Keratinocyte (primary cell): Measurements from ENCODE around the gene SH2B2.

ENCODE experiments used
- EZH2 ChIP-seq: IDR thresholded peaks from one replicate; pipeline ENCODE4 v1.6.1; 2012; ENCODE audit warnings: inconsistent platforms, mild to moderate bottlenecking, low read length, moderate library complexity
- TF ChIP-seq, protein P1 (sequence below), 3 experiments: IDR thresholded peaks in 1 of 3; conservative IDR thresholded peaks in 1 of 3; optimal IDR thresholded peaks in 1 of 3; 2 replicates in 2 of 3; 3 replicates in 1 of 3; pipeline versions ENCODE3 to v1.5.1; 2011; ENCODE audit warnings: low read length in 3 of 3, mild to moderate bottlenecking in 3 of 3, moderate library complexity in 2 of 3, control low read depth in 1 of 3, inconsistent platforms in 1 of 3; ENCODE audit not compliant: insufficient read depth in 2 of 3; ENCODE audit errors: extremely low read depth in 1 of 3

DNA sequence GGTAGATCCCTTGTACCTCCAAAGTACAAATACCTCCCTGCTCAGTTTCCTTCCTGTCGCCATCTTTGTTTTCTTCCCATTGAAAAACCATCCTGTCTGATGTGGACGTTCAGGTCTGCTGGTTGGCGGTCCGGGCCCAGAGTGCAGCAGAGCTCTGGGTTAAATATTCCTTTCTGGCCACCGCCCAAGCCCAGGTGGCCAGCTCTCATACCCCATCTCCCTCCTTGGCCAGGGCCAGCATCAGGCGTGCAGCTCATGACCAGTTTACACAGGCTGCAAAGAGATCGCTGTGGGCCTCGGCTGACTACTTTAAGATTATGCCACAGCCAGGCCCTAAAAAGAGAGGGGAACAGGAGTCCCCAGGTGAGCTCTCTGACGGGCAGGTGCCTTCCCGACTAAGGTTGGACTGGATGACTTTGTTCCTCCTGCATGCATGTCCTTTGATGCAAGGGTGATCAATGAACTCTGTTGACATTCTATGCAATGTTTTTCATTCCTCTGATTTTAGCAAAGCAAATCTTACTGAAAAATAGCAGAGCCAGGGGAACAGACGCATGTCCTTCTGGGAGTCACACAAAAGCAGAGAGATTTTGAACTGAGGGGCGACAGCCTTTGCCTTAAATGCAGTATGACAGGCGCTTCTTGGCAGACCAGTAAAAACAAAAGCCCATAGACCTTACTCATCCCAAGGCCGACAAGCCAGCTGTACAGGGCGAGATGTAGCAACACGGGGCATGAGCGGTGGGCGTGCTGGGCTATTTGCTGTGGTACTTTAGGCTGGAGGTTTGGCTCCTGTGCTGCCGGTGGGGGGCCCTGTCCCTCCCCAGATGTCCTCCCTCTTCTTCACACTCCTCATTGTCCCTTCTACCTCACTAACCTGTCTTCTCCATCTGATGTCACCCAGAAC lies 33.3 kb upstream of the SH2B2 start:
- TF ChIP-seq, protein P1, sequence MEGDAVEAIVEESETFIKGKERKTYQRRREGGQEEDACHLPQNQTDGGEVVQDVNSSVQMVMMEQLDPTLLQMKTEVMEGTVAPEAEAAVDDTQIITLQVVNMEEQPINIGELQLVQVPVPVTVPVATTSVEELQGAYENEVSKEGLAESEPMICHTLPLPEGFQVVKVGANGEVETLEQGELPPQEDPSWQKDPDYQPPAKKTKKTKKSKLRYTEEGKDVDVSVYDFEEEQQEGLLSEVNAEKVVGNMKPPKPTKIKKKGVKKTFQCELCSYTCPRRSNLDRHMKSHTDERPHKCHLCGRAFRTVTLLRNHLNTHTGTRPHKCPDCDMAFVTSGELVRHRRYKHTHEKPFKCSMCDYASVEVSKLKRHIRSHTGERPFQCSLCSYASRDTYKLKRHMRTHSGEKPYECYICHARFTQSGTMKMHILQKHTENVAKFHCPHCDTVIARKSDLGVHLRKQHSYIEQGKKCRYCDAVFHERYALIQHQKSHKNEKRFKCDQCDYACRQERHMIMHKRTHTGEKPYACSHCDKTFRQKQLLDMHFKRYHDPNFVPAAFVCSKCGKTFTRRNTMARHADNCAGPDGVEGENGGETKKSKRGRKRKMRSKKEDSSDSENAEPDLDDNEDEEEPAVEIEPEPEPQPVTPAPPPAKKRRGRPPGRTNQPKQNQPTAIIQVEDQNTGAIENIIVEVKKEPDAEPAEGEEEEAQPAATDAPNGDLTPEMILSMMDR (optimal IDR thresholded peaks at IDR 0.05 in 1 of 3, IDR thresholded peaks at IDR 0.05 in 1 of 3, conservative IDR thresholded peaks at IDR 0.05 in 1 of 3; ENCODE audit: extremely low read depth in 1 of 3, insufficient read depth in 2 of 3, low read length in 3 of 3), result no peak
- no peak for TF ChIP-seq EZH2
